ENCODE results near the gene WNT10A.

Gene WNT10A

GRCh38 chr2:218898109-218898878 lies 17.6 kb downstream of the WNT10A start:
- ChIA-PET CTCF (interaction anchor here (0.6 to 17.9 kb wide), 34 partner anchors 9 to 825 kb away, joined by 3 to 552 read pairs (median 4); partner anchors contain the start of genes CDK5R2 and WNT10A), POLR2A (interaction anchor here (1.3 to 4.6 kb wide), 5 partner anchors 11 to 39 kb away, joined by 5 to 19 read pairs (median 6); partner anchors contain the start of genes WNT10A and WNT6)
- Histone ChIP-seq H3K27ac (ENCODE audit: extremely low read depth, low read depth, low read length) (no peak overlapping the region), H3K9me3 (ENCODE audit: control insufficient read depth, insufficient read depth, low read depth, low read length) (no peaks in the 10 kb centered on the region), H3K36me3 (ENCODE audit: control insufficient read depth in 2 of 2, insufficient read depth in 1 of 2, low read length in 2 of 2) (no peaks in the 10 kb centered on the region), H3K4me3 (ENCODE audit: low read depth, low read length) (peak overlapping the region; percentile 10), H3K4me1 (ENCODE audit: control insufficient read depth, insufficient read depth, low read length) (no peaks in the 10 kb centered on the region; the same call in 1 of the 2 replicates)
- TF ChIP-seq ZBTB20 (tag by site-specific recombination; IDR thresholded peaks at IDR 0.05) (no peak), ZNF623 (tag by site-specific recombination; IDR thresholded peaks at IDR 0.05) (no peak), HOXC10 (CRISPR knock-in tag; IDR thresholded peaks at IDR 0.05) (no peak), ZNF140 (tag by site-specific recombination; IDR thresholded peaks at IDR 0.05) (no peak), ZSCAN30 (tag by site-specific recombination; IDR thresholded peaks at IDR 0.05) (no peak), ZNF560 (tag by site-specific recombination; IDR thresholded peaks at IDR 0.05; ENCODE audit: borderline replicate concordance) (no peak), ZNF639 (tag by site-specific recombination; IDR thresholded peaks at IDR 0.05) (no peak), ZNF175 (tag by site-specific recombination; IDR thresholded peaks at IDR 0.05) (no peak), ZNF23 (tag by site-specific recombination; IDR thresholded peaks at IDR 0.05; ENCODE audit: borderline replicate concordance) (no peak), GFI1B (tag by site-specific recombination; IDR thresholded peaks at IDR 0.05) (no peak), OSR2 (tag by site-specific recombination; IDR thresholded peaks at IDR 0.05) (no peak), ZNF133 (tag by site-specific recombination; IDR thresholded peaks at IDR 0.05) (no peak), ZNF768 (tag by site-specific recombination; IDR thresholded peaks at IDR 0.05) (no peak), INSM2 (tag by site-specific recombination; IDR thresholded peaks at IDR 0.05) (no peak), WT1 (tag by site-specific recombination; IDR thresholded peaks at IDR 0.05) (0 out of 2 replicates have a peak, but pooled peaks have one; percentile 11), ZNF157 (tag by site-specific recombination; IDR thresholded peaks at IDR 0.05) (no peak), ZNF585B (tag by site-specific recombination; IDR thresholded peaks at IDR 0.05) (no peak), KLF9 (tag by site-specific recombination; IDR thresholded peaks at IDR 0.05; ENCODE audit: low read depth) (peak; percentile 92), ZNF169 (tag by site-specific recombination; IDR thresholded peaks at IDR 0.05) (no peak), ZFP69B (tag by site-specific recombination; IDR thresholded peaks at IDR 0.05) (0 out of 2 replicates have a peak, but pooled peaks have one; percentile 49), ZNF610 (tag by site-specific recombination; IDR thresholded peaks at IDR 0.05; ENCODE audit: borderline replicate concordance) (no peak), REPIN1 (tag by site-specific recombination; IDR thresholded peaks at IDR 0.05; ENCODE audit: low read depth) (no peak), ZSCAN23 (tag by site-specific recombination; IDR thresholded peaks at IDR 0.05) (no peak), ZNF658 (tag by site-specific recombination; IDR thresholded peaks at IDR 0.05) (no peak), ZNF664 (tag by site-specific recombination; IDR thresholded peaks at IDR 0.05) (no peak), ZNF16 (tag by site-specific recombination; IDR thresholded peaks at IDR 0.05; ENCODE audit: low read depth) (no peak), HOXD13 (CRISPR knock-in tag; IDR thresholded peaks at IDR 0.05; ENCODE audit: borderline replicate concordance) (no peak), ZNF19 (tag by site-specific recombination; IDR thresholded peaks at IDR 0.05; ENCODE audit: low read depth) (no peak), ZNF600 (tag by site-specific recombination; IDR thresholded peaks at IDR 0.05) (peak; percentile 86), ZNF239 (tag by site-specific recombination; IDR thresholded peaks at IDR 0.05) (no peak), ZNF548 (tag by site-specific recombination; IDR thresholded peaks at IDR 0.05) (no peak)
- TF ChIP-seq, protein P1, sequence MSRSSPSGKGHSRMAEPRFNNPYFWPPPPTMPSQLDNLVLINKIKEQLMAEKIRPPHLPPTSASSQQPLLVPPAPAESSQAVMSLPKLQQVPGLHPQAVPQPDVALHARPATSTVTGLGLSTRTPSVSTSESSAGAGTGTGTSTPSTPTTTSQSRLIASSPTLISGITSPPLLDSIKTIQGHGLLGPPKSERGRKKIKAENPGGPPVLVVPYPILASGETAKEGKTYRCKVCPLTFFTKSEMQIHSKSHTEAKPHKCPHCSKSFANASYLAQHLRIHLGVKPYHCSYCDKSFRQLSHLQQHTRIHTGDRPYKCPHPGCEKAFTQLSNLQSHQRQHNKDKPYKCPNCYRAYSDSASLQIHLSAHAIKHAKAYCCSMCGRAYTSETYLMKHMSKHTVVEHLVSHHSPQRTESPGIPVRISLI (tag by site-specific recombination; IDR thresholded peaks at IDR 0.05): no peak
- TF ChIP-seq, protein P2, sequence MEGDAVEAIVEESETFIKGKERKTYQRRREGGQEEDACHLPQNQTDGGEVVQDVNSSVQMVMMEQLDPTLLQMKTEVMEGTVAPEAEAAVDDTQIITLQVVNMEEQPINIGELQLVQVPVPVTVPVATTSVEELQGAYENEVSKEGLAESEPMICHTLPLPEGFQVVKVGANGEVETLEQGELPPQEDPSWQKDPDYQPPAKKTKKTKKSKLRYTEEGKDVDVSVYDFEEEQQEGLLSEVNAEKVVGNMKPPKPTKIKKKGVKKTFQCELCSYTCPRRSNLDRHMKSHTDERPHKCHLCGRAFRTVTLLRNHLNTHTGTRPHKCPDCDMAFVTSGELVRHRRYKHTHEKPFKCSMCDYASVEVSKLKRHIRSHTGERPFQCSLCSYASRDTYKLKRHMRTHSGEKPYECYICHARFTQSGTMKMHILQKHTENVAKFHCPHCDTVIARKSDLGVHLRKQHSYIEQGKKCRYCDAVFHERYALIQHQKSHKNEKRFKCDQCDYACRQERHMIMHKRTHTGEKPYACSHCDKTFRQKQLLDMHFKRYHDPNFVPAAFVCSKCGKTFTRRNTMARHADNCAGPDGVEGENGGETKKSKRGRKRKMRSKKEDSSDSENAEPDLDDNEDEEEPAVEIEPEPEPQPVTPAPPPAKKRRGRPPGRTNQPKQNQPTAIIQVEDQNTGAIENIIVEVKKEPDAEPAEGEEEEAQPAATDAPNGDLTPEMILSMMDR (tag by site-specific recombination; IDR thresholded peaks at IDR 0.05): peak; percentile 98
- TF ChIP-seq, protein P3, sequence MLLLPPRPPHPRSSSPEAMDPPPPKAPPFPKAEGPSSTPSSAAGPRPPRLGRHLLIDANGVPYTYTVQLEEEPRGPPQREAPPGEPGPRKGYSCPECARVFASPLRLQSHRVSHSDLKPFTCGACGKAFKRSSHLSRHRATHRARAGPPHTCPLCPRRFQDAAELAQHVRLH (tag by site-specific recombination; IDR thresholded peaks at IDR 0.05): 0 out of 2 replicates have a peak, but pooled peaks have one; percentile 19
